K562 (cell line): ENCODE data around the gene MICU1. TPM values are rescaled to one million over a fixed set of nuclear protein-coding genes. Genes with fewer than 3 reads are reported as not detected.

Experiments
- ADNP ChIP-seq: fragments of 200-800 bp; sonication (Bioruptor generic); IDR thresholded peaks from 2 replicates; pipeline ENCODE4 v1.6.1; 2016; ENCODE audit warnings: missing genetic modification characterization, missing compliant biosample characterization
- BCOR ChIP-seq: fragments of 450-650 bp; IDR thresholded peaks from 2 replicates; pipeline ENCODE4 v1.6.1; 2016
- CBFB ChIP-seq: sonication (generic); formaldehyde crosslinking; IDR thresholded peaks from 2 replicates; pipeline ENCODE4 v1.4.0; 2020; ENCODE audit warnings: mild to moderate bottlenecking, missing genetic modification reagents
- CBX1 ChIP-seq: sonication (generic); IDR thresholded peaks from 2 replicates; pipeline ENCODE4 v1.6.1; 2016; ENCODE audit warnings: antibody characterized with exemption, low read depth, mild to moderate bottlenecking
- CHCHD3 ChIP-seq: fragments of 250-450 bp; sonication (Bioruptor Pico); IDR thresholded peaks from 2 replicates; pipeline ENCODE4 v2.1.2; 2022; ENCODE audit warnings: mild to moderate bottlenecking
- CTCFL ChIP-seq: IDR thresholded peaks from 2 replicates; pipeline ENCODE4 v1.6.1; 2011; ENCODE audit warnings: borderline replicate concordance, low read depth, mild to moderate bottlenecking, moderate library complexity, low read length; ENCODE audit not compliant: insufficient read depth, poor library complexity, severe bottlenecking
- ESRRA ChIP-seq: fragments of 450-650 bp; IDR thresholded peaks from 2 replicates; pipeline ENCODE4 v1.6.1; 2014; ENCODE audit warnings: low read depth, mild to moderate bottlenecking, moderate library complexity, borderline replicate concordance
- GTF2F1 ChIP-seq: IDR thresholded peaks from 2 replicates; pipeline ENCODE4 v1.6.1; 2011; ENCODE audit warnings: low read depth, low read length, improper control_type of control experiment
- HDAC2 ChIP-seq: fragments of 450-650 bp; IDR thresholded peaks from 2 replicates; pipeline ENCODE4 v1.6.1; 2016; ENCODE audit warnings: mild to moderate bottlenecking
- MCM7 ChIP-seq, 2 experiments: fragments of 450-650 bp; IDR thresholded peaks; 2 replicates each; pipeline ENCODE4 v1.6.1; 2016 to 2018
- PBX2 ChIP-seq, 2 experiments: IDR thresholded peaks in 1 of 2; conservative IDR thresholded peaks in 1 of 2; 2 replicates each; pipeline ENCODE4 v1.6.1; 2016; ENCODE audit warnings: low read depth in 2 of 2, mild to moderate bottlenecking in 1 of 2, missing compliant biosample characterization in 1 of 2, missing genetic modification characterization in 1 of 2, moderate library complexity in 1 of 2
- RAD51 ChIP-seq: fragments of 450-650 bp; IDR thresholded peaks from 2 replicates; pipeline ENCODE4 v1.7.1; 2016; ENCODE audit warnings: low read depth, mild to moderate bottlenecking, borderline replicate concordance
- RBM14 ChIP-seq: fragments of 200-400 bp; formaldehyde crosslinking; IDR thresholded peaks from 2 replicates; pipeline ENCODE4 v1.6.1; 2018; ENCODE audit warnings: low read depth, mild to moderate bottlenecking, low read length, moderate library complexity, borderline replicate concordance; ENCODE audit not compliant: insufficient read depth
- TAF9B ChIP-seq: fragments of 450-650 bp; IDR thresholded peaks from 2 replicates; pipeline ENCODE4 v1.6.1; 2018; ENCODE audit warnings: mild to moderate bottlenecking; ENCODE audit not compliant: partially characterized antibody
- ZBTB8A ChIP-seq: fragments of 450-650 bp; IDR thresholded peaks from 2 replicates; pipeline ENCODE4 v1.6.1; 2018; ENCODE audit warnings: mild to moderate bottlenecking, moderate library complexity; ENCODE audit not compliant: partially characterized antibody
- ZNF143 ChIP-seq: sonication (generic); formaldehyde crosslinking; IDR thresholded peaks from 2 replicates; pipeline ENCODE4 v1.9.0; 2022; ENCODE audit warnings: mild to moderate bottlenecking, missing genetic modification reagents
- ZNF384 ChIP-seq: IDR thresholded peaks from 2 replicates; pipeline ENCODE4 v1.6.1; 2012; ENCODE audit warnings: low read depth, low read length, improper control_type of control experiment
- ZNF41 ChIP-seq: fragments of 250-450 bp; sonication (Bioruptor Pico); conservative IDR thresholded peaks from 2 replicates; pipeline ENCODE4 v1.4.0; 2020; ENCODE audit warnings: mild to moderate bottlenecking
- polyA plus RNA-seq, 8 experiments: library from polyadenylated mRNA; depleted of rRNA in 4 of 8; stranded (reverse) in 5 of 8; unstranded in 3 of 8; fragments of >200 nt; fragmentation: Nextera tagmentation in 2 of 8; fragmentation: Illumina TruSeq in 1 of 8; extraction: Ambion mirVana in 2 of 8; extraction: Trizol in 1 of 8; gene quantifications; 2 replicates each; pipeline versions ENCODE4 v1.2.1 to v1.2.3, GENCODE V29; 2011 to 2014; ENCODE audit warnings: inconsistent platforms in 1 of 8, missing spikeins in 1 of 8
- total RNA-seq, 7 experiments: library from RNA; depleted of rRNA in 6 of 7; stranded (reverse); fragments of >200 nt in 6 of 7; fragmentation: Illumina TruSeq in 2 of 7; extraction: Trizol in 2 of 7; gene quantifications; 2 replicates each; pipeline versions ENCODE4 v1.2.1 to v1.2.3, GENCODE V29; 2011 to 2021; ENCODE audit warnings: low replicate concordance in 1 of 7
- TF ChIP-seq, protein P1 (sequence below): fragments of 450-650 bp; IDR thresholded peaks from 2 replicates; pipeline ENCODE4 v1.7.0; 2016; ENCODE audit warnings: borderline replicate concordance

MICU1 gene
- total and polyA plus RNA-seq, 9 of the 15 experiments (the other 6 are each of a cell fraction or from before 2014, with no cell fraction given) = 29.3 to 76.8 (median 48.4) TPM

- TF ChIP-seq TAF9B (no peak), ZBTB8A (no peak), ZNF41 (CRISPR knock-in tag) (no peak), ADNP (tag) (peak; percentile 80; the same call in 1 of the 2 replicates), RAD51 (no peak), ESRRA (peak; percentile 88), BCOR (peak; percentile 95), RBM14 (no peak), CTCFL (no peak), HDAC2 (0 out of 2 replicates have a peak, but pooled peaks have one; percentile 26), GTF2F1 (no peak), PBX2 (CRISPR knock-in tag; IDR thresholded peaks at IDR 0.05; ENCODE audit: low read depth) (no peak), PBX2 (tag; conservative IDR thresholded peaks at IDR 0.05; ENCODE audit: low read depth) (no peak), MCM7 (IDR thresholded peaks at IDR 0.05) (no peak), ZNF143 (CRISPR knock-in tag) (no peak), CHCHD3 (CRISPR knock-in tag) (no peak), CBFB (CRISPR knock-in tag) (0 out of 2 replicates have a peak, but pooled peaks have one; percentile 58), CBX1 (0 out of 2 replicates have a peak, but pooled peaks have one; percentile 68), ZNF384 (no peak)
- TF ChIP-seq, protein P1, sequence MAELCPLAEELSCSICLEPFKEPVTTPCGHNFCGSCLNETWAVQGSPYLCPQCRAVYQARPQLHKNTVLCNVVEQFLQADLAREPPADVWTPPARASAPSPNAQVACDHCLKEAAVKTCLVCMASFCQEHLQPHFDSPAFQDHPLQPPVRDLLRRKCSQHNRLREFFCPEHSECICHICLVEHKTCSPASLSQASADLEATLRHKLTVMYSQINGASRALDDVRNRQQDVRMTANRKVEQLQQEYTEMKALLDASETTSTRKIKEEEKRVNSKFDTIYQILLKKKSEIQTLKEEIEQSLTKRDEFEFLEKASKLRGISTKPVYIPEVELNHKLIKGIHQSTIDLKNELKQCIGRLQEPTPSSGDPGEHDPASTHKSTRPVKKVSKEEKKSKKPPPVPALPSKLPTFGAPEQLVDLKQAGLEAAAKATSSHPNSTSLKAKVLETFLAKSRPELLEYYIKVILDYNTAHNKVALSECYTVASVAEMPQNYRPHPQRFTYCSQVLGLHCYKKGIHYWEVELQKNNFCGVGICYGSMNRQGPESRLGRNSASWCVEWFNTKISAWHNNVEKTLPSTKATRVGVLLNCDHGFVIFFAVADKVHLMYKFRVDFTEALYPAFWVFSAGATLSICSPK = no peak
Measured at GRCh38 chr10:72330069-72330426, 295.8 kb downstream of the MICU1 start (continued).
